Kidney tubule cell (primary cell): ENCODE data around the gene C19orf38.
"Not testable (repeated sequence)": the region's sequence is repeated elsewhere in the genome, so short reads cannot be mapped to it uniquely, and the experiment has no call there.

ENCODE experiments used
- DNase-seq: peaks from one replicate; pipeline ENCODE4 v3.0.0-alpha.2; 2018; ENCODE audit warnings: low spot score

C19orf38 gene

GRCh38 chr19:10852098-10852800 is 4.0 kb downstream of the C19orf38 start:
- peak; percentile 73 for DNase-seq

- no peak for DNase-seq
Observed at GRCh38 chr19:10852941-10853340, 4.7 kb downstream of the C19orf38 start.

GRCh38 chr19:10854350-10855089 is 6.3 kb downstream of the C19orf38 start:
- DNase-seq: peak; percentile 44

GRCh38 chr19:10855879-10856522 is 7.8 kb downstream of the C19orf38 start:
- peak; percentile 22 for DNase-seq

- DNase-seq: not testable (repeated sequence)
Observed at GRCh38 chr19:10856899-10857298, 8.7 kb downstream of the C19orf38 start.

- no peak for DNase-seq
Observed at GRCh38 chr19:10858204-10858828, 10.1 kb downstream of the C19orf38 start.

- DNase-seq: no peak
Observed at GRCh38 chr19:10861103-10861651, 13.0 kb downstream of the C19orf38 start.

GRCh38 chr19:10862561-10863106 is 14.4 kb downstream of the C19orf38 start:
- DNase-seq: no peak

- DNase-seq: peak; percentile 79
Observed at GRCh38 chr19:10863107-10863717, 15.0 kb downstream of the C19orf38 start.

- DNase-seq: peak; percentile 77
Observed at GRCh38 chr19:10864538-10864899, 16.3 kb downstream of the C19orf38 start.

GRCh38 chr19:10866495-10866894 is 18.3 kb downstream of the C19orf38 start:
- no peak for DNase-seq

GRCh38 chr19:10868872-10869547 is 20.8 kb downstream of the C19orf38 start:
- DNase-seq: no peak

GRCh38 chr19:10869872-10870311 is 21.7 kb downstream of the C19orf38 start:
- not testable (repeated sequence) for DNase-seq

GRCh38 chr19:10870501-10870954 is 22.3 kb downstream of the C19orf38 start:
- no peak for DNase-seq

GRCh38 chr19:10870955-10871603 is 22.9 kb downstream of the C19orf38 start, which contains the start of gene CARM1:
TSS of gene CARM1 (plus strand) at chr19:10871553. CDS start at chr19:10871703, 150 bp downstream.
- peak; percentile 98 for DNase-seq

- peak; percentile 39 for DNase-seq
Observed at GRCh38 chr19:10871711-10872545, 23.7 kb downstream of the C19orf38 start.

- DNase-seq: no peak
Observed at GRCh38 chr19:10872546-10873107, 24.4 kb downstream of the C19orf38 start.

DNA sequence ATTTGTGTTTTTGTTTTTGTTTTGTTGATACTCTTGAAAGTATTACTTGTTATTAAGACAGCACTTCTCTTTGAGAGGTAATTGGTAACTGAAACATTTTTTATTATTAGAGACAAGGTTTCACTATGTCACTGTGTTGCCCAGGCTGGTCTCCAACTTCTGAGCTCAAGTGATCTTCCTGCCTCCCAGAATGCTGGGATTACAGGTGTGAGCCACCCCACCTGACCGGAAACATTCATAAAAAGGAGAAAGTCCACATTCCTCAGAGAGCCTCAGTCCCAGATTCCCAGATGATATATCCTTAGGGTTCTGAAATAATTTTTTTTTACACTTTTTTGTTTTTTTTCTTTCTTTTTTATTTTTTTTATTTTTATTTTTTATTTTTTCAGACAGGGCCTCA is 25.8 kb downstream of the C19orf38 start:
- DNase-seq: no peak
